Measurements from ENCODE around the gene RCE1.

RCE1 gene

DNA sequence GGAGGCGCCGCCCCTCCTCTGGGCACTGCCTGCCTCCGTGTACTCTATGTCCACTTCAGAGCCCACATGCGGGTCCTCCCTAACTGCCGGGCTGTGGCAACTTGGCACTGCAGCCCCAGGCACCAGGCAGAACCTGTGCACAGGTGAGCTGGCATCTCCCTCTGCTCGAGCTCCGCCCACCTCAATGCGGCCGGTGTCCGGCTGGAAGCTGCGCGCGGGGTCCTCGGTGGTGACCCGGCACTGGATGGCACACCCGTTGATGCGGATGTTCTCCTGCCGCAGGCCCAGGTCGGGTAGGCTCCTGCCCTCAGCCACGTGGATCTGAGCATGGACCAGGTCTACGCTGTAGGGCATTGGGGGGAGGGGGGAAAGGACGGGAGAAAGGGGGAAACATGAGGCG lies 22.8 kb downstream of the RCE1 start:
- TF ChIP-seq, protein P1, sequence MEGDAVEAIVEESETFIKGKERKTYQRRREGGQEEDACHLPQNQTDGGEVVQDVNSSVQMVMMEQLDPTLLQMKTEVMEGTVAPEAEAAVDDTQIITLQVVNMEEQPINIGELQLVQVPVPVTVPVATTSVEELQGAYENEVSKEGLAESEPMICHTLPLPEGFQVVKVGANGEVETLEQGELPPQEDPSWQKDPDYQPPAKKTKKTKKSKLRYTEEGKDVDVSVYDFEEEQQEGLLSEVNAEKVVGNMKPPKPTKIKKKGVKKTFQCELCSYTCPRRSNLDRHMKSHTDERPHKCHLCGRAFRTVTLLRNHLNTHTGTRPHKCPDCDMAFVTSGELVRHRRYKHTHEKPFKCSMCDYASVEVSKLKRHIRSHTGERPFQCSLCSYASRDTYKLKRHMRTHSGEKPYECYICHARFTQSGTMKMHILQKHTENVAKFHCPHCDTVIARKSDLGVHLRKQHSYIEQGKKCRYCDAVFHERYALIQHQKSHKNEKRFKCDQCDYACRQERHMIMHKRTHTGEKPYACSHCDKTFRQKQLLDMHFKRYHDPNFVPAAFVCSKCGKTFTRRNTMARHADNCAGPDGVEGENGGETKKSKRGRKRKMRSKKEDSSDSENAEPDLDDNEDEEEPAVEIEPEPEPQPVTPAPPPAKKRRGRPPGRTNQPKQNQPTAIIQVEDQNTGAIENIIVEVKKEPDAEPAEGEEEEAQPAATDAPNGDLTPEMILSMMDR (conservative IDR thresholded peaks at IDR 0.05; ENCODE audit: low read depth, low read length), result no peak
- no peak overlapping the region for H3K4me3 ChIP-seq (ENCODE audit: low read depth, low read length)
- no peak for DNase-seq (ENCODE audit: low read depth)

DNA sequence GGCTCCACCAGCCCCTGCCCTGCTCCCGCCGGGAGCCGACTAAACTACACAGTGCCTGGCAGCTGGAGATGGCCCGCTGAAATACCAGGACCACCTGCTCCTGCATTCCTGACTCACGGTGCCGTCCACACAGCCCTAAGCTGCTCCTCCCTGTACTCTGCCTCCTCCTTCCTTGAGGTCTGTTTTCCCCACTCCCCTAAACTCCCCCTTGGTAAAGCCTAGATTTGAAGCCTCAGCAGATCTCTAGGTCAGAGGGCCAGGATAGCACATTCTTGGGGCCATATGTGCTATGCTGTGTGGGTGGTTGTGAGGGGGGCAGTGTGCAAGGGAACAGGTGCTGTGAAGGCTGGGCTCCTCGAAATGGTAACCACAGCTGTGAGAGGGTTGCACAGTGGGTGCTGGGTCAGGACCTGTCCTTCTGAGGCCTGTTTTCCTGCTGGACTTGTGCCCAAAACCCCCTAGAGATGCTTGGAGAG lies 23.3 kb downstream of the RCE1 start:
- TF ChIP-seq, protein P1 (conservative IDR thresholded peaks at IDR 0.05; ENCODE audit: low read depth, low read length), result no peak
- peak; percentile 39 for DNase-seq (ENCODE audit: low read depth)
- no peak overlapping the region for H3K4me3 ChIP-seq (ENCODE audit: low read depth, low read length)

DNA sequence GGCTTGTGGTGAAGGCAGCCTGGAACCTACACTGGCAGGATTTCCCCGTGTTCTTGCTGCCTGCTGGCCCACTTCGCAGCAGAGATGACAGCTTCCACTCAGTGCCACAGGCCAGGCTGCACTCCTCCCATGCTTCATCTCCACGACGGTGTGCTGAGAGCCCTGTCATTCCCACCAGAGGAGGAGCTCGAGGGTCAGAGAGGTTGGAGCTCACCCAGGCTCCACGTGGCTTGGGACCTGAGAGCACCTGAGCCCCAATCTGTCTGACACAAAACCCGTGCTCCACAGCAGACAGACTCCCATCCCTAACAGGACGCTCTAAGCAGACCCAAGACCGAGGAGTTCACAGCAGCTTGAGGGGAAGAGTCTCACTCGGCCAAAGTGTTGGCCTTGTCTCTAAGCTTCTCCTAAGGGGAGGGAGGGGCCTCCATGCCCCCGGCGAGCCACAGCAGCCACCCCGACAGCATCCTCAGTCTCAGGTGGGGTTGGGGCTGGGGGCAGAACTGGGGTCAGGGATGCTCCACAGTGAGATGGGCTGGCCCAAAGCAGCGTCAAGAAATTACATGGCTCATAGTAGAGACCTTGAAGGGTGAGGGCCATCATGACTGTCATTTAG lies 24.3 kb downstream of the RCE1 start:
- TF ChIP-seq, protein P1 (conservative IDR thresholded peaks at IDR 0.05; ENCODE audit: low read depth, low read length), result peak; percentile 2
- DNase-seq (ENCODE audit: low read depth), result no peak
- H3K4me3 ChIP-seq (ENCODE audit: low read depth, low read length), result no peak overlapping the region

DNA sequence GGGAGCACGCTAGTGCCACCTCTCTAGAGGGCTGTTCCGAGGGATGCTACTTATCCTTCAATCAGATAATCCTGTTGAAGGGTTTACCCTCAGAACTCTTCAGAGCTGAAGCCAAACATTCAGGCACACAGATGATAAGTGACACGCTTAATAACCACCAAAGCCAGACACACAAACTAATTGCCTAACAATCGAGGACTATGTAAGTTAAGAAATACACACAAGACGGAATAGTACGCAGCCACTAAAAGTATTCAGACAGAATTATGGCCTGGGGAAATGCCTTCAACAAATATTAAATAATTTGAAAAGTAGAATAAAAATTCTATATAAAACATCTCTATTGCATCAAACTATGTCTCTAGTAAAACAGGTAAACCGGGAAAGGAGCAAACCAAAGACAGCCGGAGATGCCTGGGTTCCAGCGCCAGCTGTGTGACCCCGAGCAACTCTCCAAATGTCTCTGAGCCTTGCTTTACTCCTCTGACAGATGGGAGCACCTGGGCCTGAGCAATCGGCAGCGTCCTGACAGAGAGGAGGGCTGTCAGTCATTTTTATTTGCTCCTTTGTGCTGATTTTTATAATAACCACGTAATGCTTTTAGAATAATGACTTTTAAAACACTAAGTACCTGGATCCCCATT lies 25.0 kb downstream of the RCE1 start:
- DNase-seq (ENCODE audit: low read depth), result no peak
- TF ChIP-seq, protein P1 (conservative IDR thresholded peaks at IDR 0.05; ENCODE audit: low read depth, low read length), result no peak
- H3K4me3 ChIP-seq (ENCODE audit: low read depth, low read length), result no peak overlapping the region

DNA sequence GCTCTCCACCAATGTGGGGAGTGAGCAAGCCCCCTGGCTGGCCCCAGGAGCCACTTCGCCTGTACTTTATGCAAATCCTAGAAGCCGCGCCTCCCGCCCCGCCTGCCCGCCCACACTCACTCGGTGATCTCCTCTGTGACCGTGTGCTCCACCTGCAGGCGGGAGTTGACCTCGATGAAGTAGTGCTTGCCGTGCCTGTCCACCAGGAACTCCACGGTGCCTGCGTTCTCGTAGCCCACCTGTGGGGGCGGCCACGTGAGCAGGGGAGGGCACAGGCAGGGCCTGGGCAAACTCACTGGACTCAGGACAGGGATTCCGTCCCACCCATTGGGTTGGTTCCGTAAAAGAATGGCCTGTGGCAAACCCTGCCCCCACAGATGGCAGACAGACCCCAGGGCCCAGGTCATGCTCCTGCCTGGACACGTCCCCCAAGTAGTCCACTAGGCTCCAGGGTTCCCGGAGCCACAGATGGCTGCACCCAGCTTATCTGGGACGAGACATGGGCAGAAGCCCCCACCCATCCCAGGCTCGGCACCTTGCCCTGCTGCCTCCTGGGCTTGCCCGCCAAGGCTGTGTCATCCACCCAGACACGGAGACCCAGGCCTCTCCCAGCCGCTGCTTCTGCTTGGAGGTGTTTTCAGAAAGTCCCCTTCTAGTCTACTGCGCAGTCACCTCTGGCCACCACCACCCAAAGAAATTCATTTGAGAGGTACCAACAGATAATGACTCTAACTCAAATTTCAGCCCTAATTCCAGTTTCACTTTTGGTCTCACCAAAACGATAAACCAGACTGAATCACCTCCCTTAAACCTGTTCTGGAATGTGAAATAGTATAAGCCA lies 25.7 kb downstream of the RCE1 start:
- no peak overlapping the region for H3K4me3 ChIP-seq (ENCODE audit: low read depth, low read length)
- TF ChIP-seq, protein P1 (conservative IDR thresholded peaks at IDR 0.05; ENCODE audit: low read depth, low read length), result no peak
- no peak for DNase-seq (ENCODE audit: low read depth)

DNA sequence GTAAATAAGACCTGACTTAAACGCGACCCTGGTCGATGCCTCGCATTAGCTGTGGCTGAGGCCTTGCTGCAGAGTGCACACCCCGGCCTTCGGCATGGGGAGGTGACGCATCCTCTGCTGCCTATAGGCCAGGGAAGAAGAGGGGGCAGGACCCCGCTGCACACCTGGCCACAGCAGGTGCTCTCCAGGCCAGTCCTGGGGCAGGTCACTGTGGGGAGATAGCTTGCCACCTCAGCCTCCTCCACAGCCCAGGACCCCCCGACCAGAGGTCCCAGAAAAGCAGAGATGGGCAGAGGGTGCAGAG lies 26.3 kb downstream of the RCE1 start:
- TF ChIP-seq, protein P1 (conservative IDR thresholded peaks at IDR 0.05; ENCODE audit: low read depth, low read length), result no peak
- no peak for DNase-seq (ENCODE audit: low read depth)
- H3K4me3 ChIP-seq (ENCODE audit: low read depth, low read length), result no peak overlapping the region

Data from choroid plexus epithelial cell (primary cell).